Measurements from ENCODE around the gene COBL. TPM values are rescaled to one million over a fixed set of nuclear protein-coding genes. Genes with fewer than 3 reads are reported as not detected.

The COBL gene
- total RNA-seq, 1 experiment from 2014 or later, result 63.6 TPM

- no peak for TF ChIP-seq CTCF (IDR thresholded peaks at IDR 0.05; ENCODE audit: insufficient read depth in 1 of 2, low read depth in 1 of 2, low read length in 1 of 2, severe bottlenecking in 1 of 2, unreplicated experiment in 1 of 2)
- Mint-ChIP-seq H3K4me1 (ENCODE audit: low read depth, unreplicated experiment) (peaks cover 40% of the 10 kb centered on the region), H3K27ac (ENCODE audit: unreplicated experiment) (no peak overlapping the region), H3K9me3 (ENCODE audit: unreplicated experiment) (no peaks in the 10 kb centered on the region), H3K4me3 (ENCODE audit: unreplicated experiment) (no peak overlapping the region), H3K27me3 (ENCODE audit: insufficient read depth, unreplicated experiment) (no peaks in the 10 kb centered on the region), H3K36me3 (ENCODE audit: insufficient read depth, unreplicated experiment) (no peaks in the 10 kb centered on the region)
- Histone ChIP-seq H3K9me3 (no peaks in the 10 kb centered on the region), H3K4me1 (peaks cover 25% of the 10 kb centered on the region), H3K4me3 (ENCODE audit: low read depth, low read length) (no peak overlapping the region), H3K36me3 (ENCODE audit: control insufficient read depth, insufficient read depth, low read length) (no peaks in the 10 kb centered on the region), H3K27me3 (replicated peaks; ENCODE audit: control insufficient read depth, insufficient read depth, low read length) (no peaks in the 10 kb centered on the region)
- CTCF ChIA-PET, result interaction anchor here (1.3 kb wide), 1 partner anchor 93 kb away, joined by 3 read pairs; no protein-coding TSS in a partner anchor
- intact Hi-C loops (cut with micrococcal nuclease; ENCODE audit: unreplicated experiment), result no loop called here
- POLR2A ChIA-PET, result no interaction called here
- BruUV-seq (replicated peaks), result no TSS peak
- DNase-seq, result no peak
Measured at GRCh38 chr7:51255536-51256208, 60.9 kb downstream of the COBL start.

GRCh38 chr7:51255036-51255435, 61.6 kb downstream of the COBL start:
- Mint-ChIP-seq H3K36me3 (ENCODE audit: insufficient read depth, unreplicated experiment) (no peaks in the 10 kb centered on the region), H3K4me1 (ENCODE audit: low read depth, unreplicated experiment) (peaks cover 40% of the 10 kb centered on the region), H3K27ac (ENCODE audit: unreplicated experiment) (no peak overlapping the region), H3K27me3 (ENCODE audit: insufficient read depth, unreplicated experiment) (no peaks in the 10 kb centered on the region), H3K9me3 (ENCODE audit: unreplicated experiment) (no peaks in the 10 kb centered on the region), H3K4me3 (ENCODE audit: unreplicated experiment) (no peak overlapping the region)
- intact Hi-C loops (cut with micrococcal nuclease; ENCODE audit: unreplicated experiment), result no loop called here
- H3K4me3 ChIP-seq (ENCODE audit: low read depth, low read length), result no peak overlapping the region
- H3K27me3 ChIP-seq (replicated peaks; ENCODE audit: control insufficient read depth, insufficient read depth, low read length), result no peaks in the 10 kb centered on the region
- no TSS peak for BruUV-seq (replicated peaks)
- POLR2A ChIA-PET, result no interaction called here
- H3K4me1 ChIP-seq, result peaks cover 28% of the 10 kb centered on the region
- H3K9me3 ChIP-seq, result no peaks in the 10 kb centered on the region
- CTCF ChIA-PET, result interaction anchor here (1.3 kb wide), 1 partner anchor 92 kb away, joined by 3 read pairs; no protein-coding TSS in a partner anchor
- DNase-seq, result no peak
- TF ChIP-seq CTCF (IDR thresholded peaks at IDR 0.05; ENCODE audit: insufficient read depth in 1 of 2, low read depth in 1 of 2, low read length in 1 of 2, severe bottlenecking in 1 of 2, unreplicated experiment in 1 of 2), result no peak
- no peaks in the 10 kb centered on the region for H3K36me3 ChIP-seq (ENCODE audit: control insufficient read depth, insufficient read depth, low read length)

DNA sequence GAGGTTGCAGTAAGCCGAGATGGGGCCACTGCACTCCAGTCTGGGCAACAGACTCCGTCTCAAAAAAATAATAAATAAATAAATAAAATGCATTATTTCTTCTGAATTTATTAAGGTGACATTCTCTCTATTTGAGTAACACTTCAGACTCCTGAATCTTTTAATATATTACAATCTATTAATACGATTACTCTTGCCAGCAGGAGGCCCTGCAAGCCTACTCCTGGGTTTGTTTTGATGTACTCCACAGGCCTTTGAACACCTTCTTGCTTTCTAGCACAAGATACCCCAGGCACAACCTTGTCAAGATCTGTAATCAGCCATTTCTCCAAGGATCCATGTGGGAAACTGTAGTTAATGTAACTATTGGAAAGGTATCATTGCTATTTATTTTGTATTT, 63.5 kb downstream of the COBL start:
- DNase-seq, result peak in 1 of 2 experiments; percentile 25
- no peaks in the 10 kb centered on the region for H3K9me3 Mint-ChIP-seq (ENCODE audit: unreplicated experiment)

More for the DNA sequence above, 63.5 kb downstream of the COBL start:
- POLR2A ChIA-PET, result no interaction called here
- H3K4me1 ChIP-seq, result peaks cover 37% of the 10 kb centered on the region
- intact Hi-C loops (cut with micrococcal nuclease; ENCODE audit: unreplicated experiment), result loop anchor here (1.0 kb wide), 2 partner anchors 114 to 175 kb away; no protein-coding TSS in a partner anchor
- H3K4me3 Mint-ChIP-seq (ENCODE audit: unreplicated experiment), result no peak overlapping the region
- TF ChIP-seq CTCF (IDR thresholded peaks at IDR 0.05; ENCODE audit: insufficient read depth in 1 of 2, low read depth in 1 of 2, low read length in 1 of 2, severe bottlenecking in 1 of 2, unreplicated experiment in 1 of 2), result peak; percentile 28 to 36
- H3K36me3 ChIP-seq (ENCODE audit: control insufficient read depth, insufficient read depth, low read length), result no peaks in the 10 kb centered on the region
- no TSS peak for BruUV-seq (replicated peaks)
- no peaks in the 10 kb centered on the region for H3K9me3 ChIP-seq
- H3K27ac Mint-ChIP-seq (ENCODE audit: unreplicated experiment), result no peak overlapping the region
- CTCF ChIA-PET, result no interaction called here
- peaks cover 39% of the 10 kb centered on the region for H3K4me1 Mint-ChIP-seq (ENCODE audit: low read depth, unreplicated experiment)
- H3K27me3 ChIP-seq (replicated peaks; ENCODE audit: control insufficient read depth, insufficient read depth, low read length), result no peaks in the 10 kb centered on the region
- H3K27me3 Mint-ChIP-seq (ENCODE audit: insufficient read depth, unreplicated experiment), result no peaks in the 10 kb centered on the region
- H3K36me3 Mint-ChIP-seq (ENCODE audit: insufficient read depth, unreplicated experiment), result no peaks in the 10 kb centered on the region
- no peak overlapping the region for H3K4me3 ChIP-seq (ENCODE audit: low read depth, low read length)

Data from Caco-2 (cell line).